Measurements from ENCODE around the gene KIF1B. TPM values are rescaled to one million over a fixed set of nuclear protein-coding genes. Genes with fewer than 3 reads are reported as not detected.

KIF1B gene
- total RNA-seq, 6 experiments from 2014 or later, result 21.7 to 29.4 (median 23.2) TPM

- no peak for ATAC-seq
- H3K27me3 ChIP-seq, result no peaks in the 10 kb centered on the region
- TF ChIP-seq CTCF (IDR thresholded peaks at IDR 0.05) (no peak), POLR2A (IDR thresholded peaks at IDR 0.05) (no peak)
- H3K36me3 ChIP-seq, result peaks cover 5 to 36% (median 15%) of the 10 kb centered on the region in 4 donors
- peaks cover 0 to 10% (median 3%) of the 10 kb centered on the region in 4 donors for H3K4me1 ChIP-seq
- intact Hi-C loops (cut with DNase I), result no loop called here
- DNase-seq, result no peak
- no peak overlapping the region for H3K4me3 ChIP-seq
- WGBS (ENCODE audit: insufficient coverage, low coverage, low lambda C conversion rate, missing lambda C conversion rate), result 96% methylated on average over 6 of the region's 6 CpGs
- no peak overlapping the region for H3K27ac ChIP-seq
- no peaks in the 10 kb centered on the region for H3K9me3 ChIP-seq
These were observed 85.2 kb downstream of the KIF1B start for GRCh38 chr1:10295481-10296085.

GRCh38 chr1:10299151-10299550 is 88.8 kb downstream of the KIF1B start:
- Histone ChIP-seq H3K36me3 (peaks cover 5 to 38% (median 19%) of the 10 kb centered on the region in 4 donors), H3K4me1 (no peaks in the 10 kb centered on the region), H3K9me3 (no peaks in the 10 kb centered on the region), H3K27ac (no peak overlapping the region), H3K27me3 (no peaks in the 10 kb centered on the region), H3K4me3 (no peak overlapping the region)
- TF ChIP-seq CTCF (IDR thresholded peaks at IDR 0.05), result no peak
- TF ChIP-seq POLR2A (IDR thresholded peaks at IDR 0.05), result no peak
- 56% methylated on average over 1 of the region's 1 CpG for WGBS (ENCODE audit: insufficient coverage, low coverage, low lambda C conversion rate, missing lambda C conversion rate)
- DNase-seq (no peak), ATAC-seq (peak; percentile 28 to 72 (median 43))
- intact Hi-C loops (cut with DNase I), result no loop called here

- H3K9me3 ChIP-seq, result no peaks in the 10 kb centered on the region
- intact Hi-C loops (cut with DNase I), result no loop called here
- H3K4me3 ChIP-seq, result no peak overlapping the region
- peaks cover 0 to 34% (median 9%) of the 10 kb centered on the region in 4 donors for H3K36me3 ChIP-seq
- no peaks in the 10 kb centered on the region for H3K27me3 ChIP-seq
- no peaks in the 10 kb centered on the region for H3K4me1 ChIP-seq
- no peak for ATAC-seq
- WGBS (ENCODE audit: insufficient coverage, low coverage, low lambda C conversion rate, missing lambda C conversion rate), result 95% methylated on average over 6 of the region's 6 CpGs
- TF ChIP-seq CTCF (IDR thresholded peaks at IDR 0.05), result no peak
- TF ChIP-seq POLR2A (IDR thresholded peaks at IDR 0.05), result no peak
- no peak for DNase-seq
- no peak overlapping the region for H3K27ac ChIP-seq
These were observed 92.0 kb downstream of the KIF1B start for GRCh38 chr1:10302416-10302815.

GRCh38 chr1:10304295-10304694 is 93.9 kb downstream of the KIF1B start:
- no peaks in the 10 kb centered on the region for H3K9me3 ChIP-seq
- H3K27me3 ChIP-seq, result no peaks in the 10 kb centered on the region
- DNase-seq (no peak), ATAC-seq (no peak)
- H3K27ac ChIP-seq, result no peak overlapping the region
- H3K36me3 ChIP-seq, result peaks cover 0 to 28% (median 7%) of the 10 kb centered on the region in 4 donors
- WGBS (ENCODE audit: insufficient coverage, low coverage, low lambda C conversion rate, missing lambda C conversion rate), result 94% methylated on average over 11 of the region's 11 CpGs
- no peak overlapping the region for H3K4me3 ChIP-seq
- intact Hi-C loops (cut with DNase I), result no loop called here
- TF ChIP-seq POLR2A (IDR thresholded peaks at IDR 0.05) (no peak), CTCF (IDR thresholded peaks at IDR 0.05) (no peak)
- no peaks in the 10 kb centered on the region for H3K4me1 ChIP-seq

Data from right lobe of liver (tissue), 6 donors.